Mesothelial cell of epicardium (in vitro differentiated cells): ENCODE data around the gene TFF3. TPM values are rescaled to one million over a fixed set of nuclear protein-coding genes. Genes with fewer than 3 reads are reported as not detected.

Experiments used
- DNase-seq, 2 experiments: peaks; one replicate each; pipeline ENCODE4 v3.0.0; 2021; ENCODE audit warnings: low spot score in 2 of 2; ENCODE audit not compliant: unreplicated experiment in 2 of 2
- H3K27ac Mint-ChIP-seq: 2 replicates; pipeline ENCODE4 v1.8.0; 2021; ENCODE audit warnings: mixed read lengths
- H3K27me3 Mint-ChIP-seq: 2 replicates; pipeline ENCODE4 v1.8.0; 2021; ENCODE audit warnings: low read depth, mixed read lengths
- H3K36me3 Mint-ChIP-seq: 2 replicates; pipeline ENCODE4 v1.8.0; 2021; ENCODE audit warnings: mixed read lengths
- H3K4me1 Mint-ChIP-seq: 2 replicates; pipeline ENCODE4 v1.8.0; 2021; ENCODE audit warnings: mixed read lengths
- H3K4me3 Mint-ChIP-seq: 2 replicates; pipeline ENCODE4 v1.8.0; 2021; ENCODE audit warnings: mild to moderate bottlenecking, moderate library complexity, mixed read lengths
- H3K9me3 Mint-ChIP-seq: 2 replicates; pipeline ENCODE4 v1.8.0; 2021; ENCODE audit warnings: mixed read lengths
- CTCF ChIP-seq: fragments of 200-600 bp; sonication (generic); IDR thresholded peaks from one replicate; pipeline ENCODE4 v1.5.0; 2021; ENCODE audit warnings: antibody characterized with exemption; ENCODE audit not compliant: unreplicated experiment
- total RNA-seq: library from RNA; stranded (reverse); gene quantifications from 3 replicates; pipeline ENCODE4 v1.2.1, GENCODE V29; 2021

TFF3 gene
- total RNA-seq, 1 donor from 2014 or later, result not detected

GRCh38 chr21:42324896-42325295 is 9.7 kb upstream of the TFF3 start:
- DNase-seq, result no peak
- no peak overlapping the region for H3K27ac Mint-ChIP-seq
- H3K4me3 Mint-ChIP-seq, result no peak overlapping the region
- TF ChIP-seq CTCF, result no peak
- H3K4me1 Mint-ChIP-seq, result no peaks in the 10 kb centered on the region
- H3K27me3 Mint-ChIP-seq, result peaks cover 28% of the 10 kb centered on the region
- H3K36me3 Mint-ChIP-seq, result no peaks in the 10 kb centered on the region
- peaks cover 17% of the 10 kb centered on the region for H3K9me3 Mint-ChIP-seq

GRCh38 chr21:42321845-42322244 is 6.6 kb upstream of the TFF3 start:
- H3K27ac Mint-ChIP-seq, result no peak overlapping the region
- H3K4me3 Mint-ChIP-seq, result no peak overlapping the region
- peaks cover 10% of the 10 kb centered on the region for H3K9me3 Mint-ChIP-seq
- TF ChIP-seq CTCF, result no peak
- no peaks in the 10 kb centered on the region for H3K4me1 Mint-ChIP-seq
- H3K27me3 Mint-ChIP-seq, result peaks cover 23% of the 10 kb centered on the region
- no peaks in the 10 kb centered on the region for H3K36me3 Mint-ChIP-seq
- DNase-seq, result no peak

GRCh38 chr21:42321231-42321630 is 6.0 kb upstream of the TFF3 start:
- H3K36me3 Mint-ChIP-seq, result no peaks in the 10 kb centered on the region
- H3K27me3 Mint-ChIP-seq, result peaks cover 23% of the 10 kb centered on the region
- no peak overlapping the region for H3K27ac Mint-ChIP-seq
- H3K9me3 Mint-ChIP-seq, result peaks cover 10% of the 10 kb centered on the region
- H3K4me3 Mint-ChIP-seq, result no peak overlapping the region
- TF ChIP-seq CTCF, result no peak
- no peaks in the 10 kb centered on the region for H3K4me1 Mint-ChIP-seq
- no peak for DNase-seq

- Mint-ChIP-seq H3K9me3 (peaks cover 9% of the 10 kb centered on the region), H3K27ac (no peak overlapping the region), H3K27me3 (peaks cover 24% of the 10 kb centered on the region), H3K4me1 (no peaks in the 10 kb centered on the region), H3K36me3 (no peaks in the 10 kb centered on the region), H3K4me3 (no peak overlapping the region)
- no peak for TF ChIP-seq CTCF
- no peak for DNase-seq
Measured at GRCh38 chr21:42320791-42321190, 5.6 kb upstream of the TFF3 start.

- peaks cover under 1% of the 10 kb centered on the region for H3K9me3 Mint-ChIP-seq
- no peak overlapping the region for H3K4me3 Mint-ChIP-seq
- no peak for DNase-seq
- H3K27me3 Mint-ChIP-seq, result peaks cover 28% of the 10 kb centered on the region
- H3K4me1 Mint-ChIP-seq, result no peaks in the 10 kb centered on the region
- H3K27ac Mint-ChIP-seq, result no peak overlapping the region
- TF ChIP-seq CTCF, result no peak
- H3K36me3 Mint-ChIP-seq, result no peaks in the 10 kb centered on the region
Measured at GRCh38 chr21:42319851-42320572, 4.8 kb upstream of the TFF3 start.
